GM21576 (cell line): ENCODE results near the gene RAPGEF1.
"Not testable (repeated sequence)": the region's sequence is repeated elsewhere in the genome, so short reads cannot be mapped to it uniquely, and the experiment has no call there.

ENCODE experiments used
- ATAC-seq: cut with Tn5 transposase; IDR thresholded peaks from one replicate; pipeline ENCODE4 v1.9.1; 2021; ENCODE audit warnings: mild to moderate bottlenecking, moderate library complexity; ENCODE audit not compliant: unreplicated experiment

Gene RAPGEF1

DNA sequence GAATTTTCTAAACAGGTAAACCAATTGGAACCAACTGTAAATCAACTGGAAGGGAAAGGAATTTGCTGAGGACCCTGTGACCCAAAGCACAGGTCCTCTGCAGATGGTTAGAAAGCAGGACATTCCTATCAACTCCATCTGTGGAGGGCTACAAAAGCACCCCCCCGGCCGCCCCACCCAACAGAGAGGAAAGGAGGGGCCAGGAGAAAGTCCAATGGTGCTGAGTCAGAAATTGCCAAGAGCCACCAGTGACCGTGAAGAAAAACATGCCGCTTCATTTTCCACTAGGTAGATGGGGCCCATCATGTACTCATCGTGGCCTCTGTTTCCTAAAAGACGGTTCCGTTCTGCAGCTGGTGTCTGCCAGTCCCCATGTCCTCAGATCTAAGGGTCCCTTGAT is 66.3 kb downstream of the RAPGEF1 start:
- no peak for ATAC-seq

- ATAC-seq: no peak
Observed at GRCh38 chr9:131673068-131673467, 66.8 kb downstream of the RAPGEF1 start.

- ATAC-seq: no peak
Observed at GRCh38 chr9:131672451-131672850, 67.4 kb downstream of the RAPGEF1 start.

GRCh38 chr9:131671133-131671520 is 68.7 kb downstream of the RAPGEF1 start:
- ATAC-seq: no peak

- ATAC-seq: no peak
Observed at GRCh38 chr9:131670247-131671132, 69.4 kb downstream of the RAPGEF1 start.

DNA sequence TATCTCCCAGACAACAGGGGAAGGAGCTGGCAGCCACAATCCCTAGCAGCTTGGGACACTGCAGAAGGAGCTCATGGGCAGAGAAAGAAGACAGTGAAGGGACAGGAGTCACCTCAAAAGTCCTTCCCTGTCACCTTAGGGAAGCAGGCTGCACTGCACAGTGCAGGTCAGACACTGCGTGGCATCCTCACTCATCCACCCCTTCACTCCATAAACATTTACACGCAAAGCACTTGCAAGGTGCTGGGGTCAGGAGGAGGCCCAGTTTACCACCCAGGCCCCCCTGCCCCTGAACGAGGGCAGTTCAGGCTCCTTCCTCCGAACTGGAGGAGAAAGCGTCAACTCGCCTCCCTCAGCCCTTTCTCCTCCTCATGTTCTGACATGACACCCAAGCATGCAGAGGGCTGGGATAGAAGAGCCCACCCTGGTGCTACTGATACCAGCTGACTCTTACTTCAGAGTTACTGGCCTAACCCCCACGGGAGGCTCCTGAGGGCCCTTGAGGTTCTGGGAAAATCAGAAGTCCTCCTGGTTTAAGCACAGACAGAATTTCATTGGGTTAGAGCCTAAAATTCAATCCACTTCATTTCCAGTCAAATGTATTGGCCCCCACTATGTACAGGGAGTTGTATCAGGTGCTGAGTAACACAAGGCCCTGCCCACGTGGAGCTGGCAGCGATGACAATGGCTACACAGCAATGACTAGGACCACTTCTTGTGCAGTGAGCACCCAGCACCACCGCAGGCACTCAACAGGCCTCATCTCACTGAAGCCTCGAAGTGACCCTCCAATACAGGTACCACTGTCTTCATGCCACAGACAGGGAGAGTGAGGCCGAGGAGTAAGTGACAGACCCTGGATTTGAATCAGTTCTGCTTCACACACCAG is 70.4 kb downstream of the RAPGEF1 start:
- no peak for ATAC-seq

DNA sequence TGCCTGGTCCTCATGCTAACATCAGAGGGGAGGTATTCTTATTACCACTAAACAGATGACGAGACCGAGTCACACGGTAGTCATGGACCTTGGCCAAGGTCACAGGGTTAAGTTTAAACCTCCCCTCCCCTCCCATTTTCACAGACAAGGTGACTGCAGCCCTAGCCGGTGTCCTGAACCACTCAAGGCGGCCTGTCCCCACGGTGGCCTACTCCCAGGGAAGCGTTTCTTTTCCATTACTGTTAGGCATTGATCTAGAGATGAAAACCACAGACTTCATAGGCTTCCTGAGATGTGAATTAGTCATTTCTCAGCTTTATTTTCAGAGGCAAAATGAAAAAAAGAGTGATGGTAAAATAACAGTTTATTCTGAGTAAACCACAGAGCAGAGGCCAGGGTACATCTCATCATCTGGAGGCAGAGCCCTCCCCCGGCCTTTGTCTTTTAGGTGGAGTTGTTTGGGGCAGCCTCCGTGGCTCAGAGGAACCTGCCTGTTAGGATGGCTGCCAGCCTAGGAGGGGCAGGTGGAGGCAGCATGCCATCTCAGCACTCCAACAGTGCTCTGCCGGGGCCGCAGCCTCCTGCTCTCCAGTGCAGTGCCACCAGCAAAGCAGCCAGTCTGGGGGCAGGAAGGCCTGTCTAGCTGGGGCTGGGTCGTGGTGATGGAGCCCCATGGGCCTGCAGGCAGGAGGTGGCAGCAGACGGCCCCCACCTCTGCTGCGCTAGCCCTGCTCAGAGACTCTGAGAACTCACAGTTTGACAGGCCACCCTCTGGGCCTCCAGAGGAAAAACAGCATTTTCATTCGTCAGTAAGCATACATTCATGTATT is 71.2 kb downstream of the RAPGEF1 start:
- ATAC-seq: no peak

GRCh38 chr9:131668057-131668438 is 71.8 kb downstream of the RAPGEF1 start:
- no peak for ATAC-seq

DNA sequence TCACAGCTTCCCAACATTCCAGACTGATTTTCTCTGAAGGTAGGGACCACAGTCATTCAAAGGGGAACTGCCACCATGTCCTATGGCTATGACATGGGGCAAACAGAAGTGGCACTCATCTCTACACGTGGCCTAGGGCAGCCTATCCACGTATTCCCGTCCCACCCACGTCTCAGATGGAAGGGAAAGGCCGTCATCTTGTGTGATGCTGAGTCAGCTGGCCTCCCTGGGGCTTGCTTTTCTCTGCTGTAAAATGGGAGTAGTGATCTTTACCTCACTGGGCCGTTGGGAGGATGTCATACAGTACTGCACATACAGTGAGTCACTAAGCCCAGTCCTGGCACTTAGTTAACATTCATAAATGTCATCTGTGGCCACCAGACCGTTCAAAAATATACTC is 72.3 kb downstream of the RAPGEF1 start:
- ATAC-seq: no peak

DNA sequence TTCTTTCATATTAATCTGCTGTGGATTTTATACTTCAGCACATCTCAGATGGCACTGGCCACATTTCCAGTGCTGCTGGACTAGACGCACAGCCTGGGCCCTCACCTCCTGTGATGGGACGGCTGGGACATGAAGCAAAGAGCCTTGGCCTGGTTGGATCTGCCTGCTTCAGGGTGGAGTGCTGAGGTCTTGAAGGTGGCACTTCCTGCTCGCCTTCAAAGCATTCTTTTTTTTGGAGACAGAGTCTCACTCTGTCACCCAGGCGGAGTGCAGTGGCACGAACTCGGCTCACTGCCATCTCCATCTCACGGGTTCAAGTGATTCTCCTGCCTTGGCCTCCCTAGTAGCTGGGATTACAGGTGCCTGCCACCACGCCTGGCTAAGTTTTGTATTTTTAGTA is 73.1 kb downstream of the RAPGEF1 start:
- ATAC-seq: no peak

DNA sequence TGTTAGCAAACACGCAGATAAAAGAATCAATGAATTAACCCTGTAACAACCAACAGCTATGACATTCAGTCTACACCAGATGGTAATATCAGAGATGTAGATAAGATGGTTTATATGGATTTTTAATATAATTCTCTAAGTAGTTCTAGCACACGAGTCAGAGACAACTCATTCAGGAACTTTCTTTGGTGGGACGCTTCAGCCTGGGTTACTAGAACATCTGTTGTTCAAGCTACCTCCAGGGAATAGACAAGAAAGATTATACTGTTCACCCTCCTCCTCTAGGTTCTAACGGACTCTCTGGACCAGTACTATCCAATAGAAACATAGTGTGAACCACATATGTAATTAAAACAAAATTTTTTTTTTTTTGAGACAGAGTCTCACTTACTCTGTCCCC is 73.8 kb downstream of the RAPGEF1 start:
- ATAC-seq: no peak

DNA sequence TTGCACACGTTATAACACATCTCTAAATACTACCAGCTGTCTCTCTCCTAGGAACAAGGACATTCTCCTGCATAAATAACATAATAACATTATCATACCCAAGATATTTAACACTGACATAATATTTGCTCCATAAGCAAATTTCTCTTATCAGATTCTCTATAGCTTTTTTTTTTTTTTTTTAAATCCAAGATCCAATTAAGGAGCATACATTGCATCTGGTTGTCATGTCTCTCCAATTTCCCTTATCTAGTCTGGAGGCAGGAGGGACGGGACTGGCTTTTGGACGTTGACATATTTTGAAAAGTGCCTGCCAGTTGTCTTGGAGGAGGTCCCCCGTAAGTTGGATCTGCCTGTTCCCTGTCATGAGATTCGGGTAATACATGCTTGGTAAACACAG is 76.6 kb downstream of the RAPGEF1 start:
- ATAC-seq: no peak

DNA sequence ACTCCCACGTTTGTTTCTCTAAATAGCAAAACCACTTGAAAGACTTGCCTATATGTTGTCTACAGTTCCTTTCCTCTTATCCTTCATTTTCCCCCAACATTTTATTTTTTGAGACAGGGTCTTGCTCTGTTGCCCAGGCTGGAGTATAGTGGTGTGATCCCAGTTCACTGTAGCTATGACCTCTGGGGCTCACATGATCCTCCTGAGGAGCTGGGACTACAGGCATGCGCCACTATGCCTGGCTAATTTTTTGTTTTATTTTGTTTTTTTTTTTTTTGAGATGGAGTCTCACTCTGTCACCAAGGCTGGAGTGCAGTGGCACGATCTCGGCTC is 77.6 kb downstream of the RAPGEF1 start:
- not testable (repeated sequence) for ATAC-seq

GRCh38 chr9:131661568-131662288 is 78.1 kb downstream of the RAPGEF1 start:
- ATAC-seq: no peak

DNA sequence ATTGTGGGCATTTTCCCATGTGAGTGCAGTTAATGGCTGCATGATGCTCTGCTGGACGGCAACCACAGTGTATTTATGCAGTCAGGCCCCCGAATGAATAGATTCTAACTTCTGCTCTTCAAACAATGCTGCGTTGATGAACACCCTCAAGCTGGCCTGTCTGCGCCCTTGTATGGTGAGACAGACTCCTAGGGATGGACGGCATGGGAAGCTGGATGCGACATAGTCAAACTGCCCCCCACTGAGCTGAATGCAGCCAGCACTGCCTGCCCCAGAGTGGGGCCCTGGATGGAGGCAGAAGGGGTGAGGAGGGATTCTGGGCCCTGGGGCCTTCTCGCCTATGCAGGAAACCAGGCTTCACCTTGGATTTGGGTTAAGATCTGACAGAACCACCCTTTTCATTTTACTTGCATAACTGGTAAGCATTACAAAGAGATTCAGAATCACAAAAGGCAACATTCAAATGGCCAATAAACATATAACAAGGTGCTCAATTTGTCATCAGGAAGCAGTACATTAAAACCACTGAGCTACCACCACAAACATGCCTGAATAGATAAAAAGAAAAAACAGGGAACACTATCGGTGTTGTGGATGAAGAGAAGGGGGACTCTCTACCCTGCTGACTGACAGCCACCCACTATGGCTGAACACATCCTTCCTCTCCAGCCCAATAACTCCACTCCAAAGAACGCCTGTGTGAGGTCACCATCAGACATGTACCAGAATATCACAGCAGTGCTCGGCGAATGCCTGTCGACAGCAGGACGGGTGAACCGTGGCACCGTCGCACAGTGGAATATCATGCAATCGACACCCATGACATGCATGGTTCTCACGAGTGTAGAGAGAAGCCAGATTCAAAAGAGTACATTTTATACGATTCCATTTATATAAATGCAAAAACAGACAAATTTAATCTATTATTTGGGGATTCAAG is 79.1 kb downstream of the RAPGEF1 start:
- ATAC-seq: no peak

GRCh38 chr9:131658377-131659129 is 81.3 kb downstream of the RAPGEF1 start:
- no peak for ATAC-seq

DNA sequence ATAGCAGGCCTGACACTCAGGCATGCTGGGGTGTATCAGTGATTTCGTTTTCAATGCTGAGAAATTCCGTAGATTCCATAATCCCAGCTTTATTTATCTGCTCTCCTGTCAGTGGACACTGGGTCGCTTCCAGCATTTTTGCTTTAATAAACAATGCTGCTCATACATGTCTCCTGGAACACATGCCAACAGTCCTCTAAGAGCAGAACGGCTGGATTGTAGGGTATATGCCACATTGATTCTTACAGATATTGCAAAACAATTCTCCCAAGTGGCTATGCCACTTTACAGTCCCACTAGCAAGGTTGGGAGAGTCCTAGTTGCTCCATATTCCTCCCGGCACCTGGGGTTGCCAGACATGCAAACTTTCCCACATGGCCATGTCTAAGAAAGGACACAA is 81.9 kb downstream of the RAPGEF1 start:
- no peak for ATAC-seq

GRCh38 chr9:131657456-131657855 is 82.4 kb downstream of the RAPGEF1 start:
- ATAC-seq: no peak

GRCh38 chr9:131657037-131657377 is 82.9 kb downstream of the RAPGEF1 start:
- ATAC-seq: peak; percentile 19
